ENCODE measurements around the gene ELOA. TPM values are rescaled to one million over a fixed set of nuclear protein-coding genes. Genes with fewer than 3 reads are reported as not detected.

The ELOA gene
- total RNA-seq, 1 experiment from 2014 or later, result 31.3 TPM

DNA sequence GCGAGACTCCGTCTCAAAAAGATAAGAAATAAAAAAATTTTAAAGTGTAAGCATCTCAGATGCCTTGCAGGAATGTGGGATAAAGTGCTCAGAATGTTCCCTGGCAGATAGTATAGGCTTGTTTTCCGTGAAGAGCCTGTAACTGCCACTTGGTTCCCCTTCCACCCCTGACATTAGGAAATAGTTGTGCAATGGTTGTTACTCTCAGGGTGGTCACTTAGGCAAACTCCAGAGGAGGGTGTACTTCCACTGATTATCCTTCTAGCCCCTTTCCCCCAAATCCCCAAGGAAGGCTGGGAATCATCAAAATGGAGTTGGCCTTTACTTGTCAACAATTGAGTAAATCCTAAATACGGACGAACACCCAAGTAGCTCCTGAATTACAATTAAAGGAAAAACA lies 41.3 kb upstream of the ELOA start:
- Mint-ChIP-seq H3K4me1 (ENCODE audit: low read depth, unreplicated experiment) (peaks cover 7% of the 10 kb centered on the region), H3K9me3 (ENCODE audit: unreplicated experiment) (no peaks in the 10 kb centered on the region), H3K36me3 (ENCODE audit: insufficient read depth, unreplicated experiment) (peaks cover 61% of the 10 kb centered on the region), H3K27me3 (ENCODE audit: insufficient read depth, unreplicated experiment) (no peaks in the 10 kb centered on the region), H3K4me3 (ENCODE audit: unreplicated experiment) (no peak overlapping the region), H3K27ac (ENCODE audit: unreplicated experiment) (no peak overlapping the region)
- POLR2A ChIA-PET, result interaction anchor here (1.2 kb wide), 1 partner anchor 11 kb away, joined by 3 read pairs; the partner anchor contains the start of gene RPL11
- H3K4me1 ChIP-seq, result peaks cover 17% of the 10 kb centered on the region
- H3K27me3 ChIP-seq (replicated peaks; ENCODE audit: control insufficient read depth, insufficient read depth, low read length), result no peaks in the 10 kb centered on the region
- BruUV-seq (replicated peaks), result no TSS peak
- intact Hi-C loops (cut with micrococcal nuclease; ENCODE audit: unreplicated experiment), result no loop called here
- H3K4me3 ChIP-seq (ENCODE audit: low read depth, low read length), result no peak overlapping the region
- DNase-seq, result no peak
- TF ChIP-seq, protein P1, sequence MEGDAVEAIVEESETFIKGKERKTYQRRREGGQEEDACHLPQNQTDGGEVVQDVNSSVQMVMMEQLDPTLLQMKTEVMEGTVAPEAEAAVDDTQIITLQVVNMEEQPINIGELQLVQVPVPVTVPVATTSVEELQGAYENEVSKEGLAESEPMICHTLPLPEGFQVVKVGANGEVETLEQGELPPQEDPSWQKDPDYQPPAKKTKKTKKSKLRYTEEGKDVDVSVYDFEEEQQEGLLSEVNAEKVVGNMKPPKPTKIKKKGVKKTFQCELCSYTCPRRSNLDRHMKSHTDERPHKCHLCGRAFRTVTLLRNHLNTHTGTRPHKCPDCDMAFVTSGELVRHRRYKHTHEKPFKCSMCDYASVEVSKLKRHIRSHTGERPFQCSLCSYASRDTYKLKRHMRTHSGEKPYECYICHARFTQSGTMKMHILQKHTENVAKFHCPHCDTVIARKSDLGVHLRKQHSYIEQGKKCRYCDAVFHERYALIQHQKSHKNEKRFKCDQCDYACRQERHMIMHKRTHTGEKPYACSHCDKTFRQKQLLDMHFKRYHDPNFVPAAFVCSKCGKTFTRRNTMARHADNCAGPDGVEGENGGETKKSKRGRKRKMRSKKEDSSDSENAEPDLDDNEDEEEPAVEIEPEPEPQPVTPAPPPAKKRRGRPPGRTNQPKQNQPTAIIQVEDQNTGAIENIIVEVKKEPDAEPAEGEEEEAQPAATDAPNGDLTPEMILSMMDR (IDR thresholded peaks at IDR 0.05; ENCODE audit: insufficient read depth in 1 of 2, low read depth in 1 of 2, low read length in 1 of 2, severe bottlenecking in 1 of 2, unreplicated experiment in 1 of 2), result no peak
- no peaks in the 10 kb centered on the region for H3K9me3 ChIP-seq
- CTCF ChIA-PET, result no interaction called here
- no peaks in the 10 kb centered on the region for H3K36me3 ChIP-seq (ENCODE audit: control insufficient read depth, insufficient read depth, low read length)

DNA sequence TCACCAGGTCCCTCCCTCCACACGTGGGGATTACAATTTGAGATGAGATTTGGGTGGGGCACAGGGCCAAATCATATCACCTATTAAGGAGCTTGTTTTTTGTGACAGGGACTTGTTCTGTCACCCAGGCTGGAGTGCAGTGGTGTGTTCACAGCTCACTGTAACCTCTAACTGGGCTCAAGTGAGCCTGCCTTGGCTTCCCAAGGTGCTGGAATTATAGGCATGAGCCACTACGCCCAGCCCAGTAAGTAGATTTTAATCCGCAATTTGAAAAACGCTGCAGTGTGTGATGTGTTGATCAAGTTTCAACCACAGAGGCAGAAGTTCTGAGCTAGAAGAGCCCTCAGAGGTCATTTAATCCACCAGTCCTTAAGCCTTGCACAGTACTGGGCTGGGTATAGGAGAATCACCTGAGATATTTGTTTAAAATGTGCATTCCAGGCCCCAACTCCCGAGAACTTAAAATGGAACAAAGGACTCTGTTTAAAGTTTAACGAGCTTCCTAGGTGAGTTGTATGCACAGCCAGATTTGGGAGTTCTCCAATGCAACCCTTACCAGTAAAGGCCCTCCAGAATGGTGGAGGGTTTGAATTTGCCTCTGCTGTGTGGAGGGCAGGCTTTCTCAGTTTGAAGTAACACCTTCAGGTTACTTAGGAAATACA lies 38.3 kb upstream of the ELOA start:
- H3K27me3 ChIP-seq (replicated peaks; ENCODE audit: control insufficient read depth, insufficient read depth, low read length), result no peaks in the 10 kb centered on the region
- intact Hi-C loops (cut with micrococcal nuclease; ENCODE audit: unreplicated experiment), result loop anchor here (5.0 kb wide), 1 partner anchor 42 kb away; no protein-coding TSS in a partner anchor
- H3K36me3 ChIP-seq (ENCODE audit: control insufficient read depth, insufficient read depth, low read length), result no peaks in the 10 kb centered on the region
- POLR2A ChIA-PET, result interaction anchor here (1.2 to 1.4 kb wide), 2 partner anchors 14 to 22 kb away, joined by 6 to 11 read pairs; partner anchors contain the start of gene RPL11
- no peaks in the 10 kb centered on the region for H3K27me3 Mint-ChIP-seq (ENCODE audit: insufficient read depth, unreplicated experiment)
- no TSS peak for BruUV-seq (replicated peaks)
- H3K27ac Mint-ChIP-seq (ENCODE audit: unreplicated experiment), result peak overlapping the region; percentile 79
- peaks cover 31% of the 10 kb centered on the region for H3K36me3 Mint-ChIP-seq (ENCODE audit: insufficient read depth, unreplicated experiment)
- no peaks in the 10 kb centered on the region for H3K9me3 ChIP-seq
- peaks cover 17% of the 10 kb centered on the region for H3K4me1 ChIP-seq
- H3K9me3 Mint-ChIP-seq (ENCODE audit: unreplicated experiment), result no peaks in the 10 kb centered on the region
- TF ChIP-seq, protein P1 (IDR thresholded peaks at IDR 0.05; ENCODE audit: insufficient read depth in 1 of 2, low read depth in 1 of 2, low read length in 1 of 2, severe bottlenecking in 1 of 2, unreplicated experiment in 1 of 2), result no peak
- CTCF ChIA-PET, result interaction anchor here (0.6 to 1.4 kb wide), 3 partner anchors 13 to 189 kb away, joined by 3 to 6 read pairs (median 3); partner anchors contain the start of gene RPL11
- DNase-seq, result peak in 1 of 2 experiments; percentile 49
- H3K4me1 Mint-ChIP-seq (ENCODE audit: low read depth, unreplicated experiment), result peaks cover 7% of the 10 kb centered on the region
- peak overlapping the region; percentile 33 for H3K4me3 Mint-ChIP-seq (ENCODE audit: unreplicated experiment)
- no peak overlapping the region for H3K4me3 ChIP-seq (ENCODE audit: low read depth, low read length)

DNA sequence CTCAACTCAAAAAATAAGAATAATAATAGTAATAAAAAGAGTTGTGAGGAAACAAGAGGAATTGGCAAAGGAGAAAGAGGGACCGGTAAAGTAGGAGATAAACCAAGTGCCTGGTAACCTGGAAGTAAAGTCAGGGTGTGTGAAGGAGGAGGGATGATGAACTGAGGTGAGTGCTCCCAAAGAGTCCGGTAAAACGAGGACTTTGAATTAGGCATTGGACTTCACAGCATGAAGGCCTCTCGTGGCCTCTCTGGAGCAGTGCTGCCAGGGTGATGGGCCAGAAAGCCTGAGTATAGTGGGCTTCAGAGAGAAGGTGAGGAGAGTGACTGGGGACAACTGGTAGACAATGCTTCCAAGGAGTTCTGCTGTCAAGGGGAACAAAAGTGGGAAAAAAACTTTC lies 34.0 kb upstream of the ELOA start:
- Mint-ChIP-seq H3K27me3 (ENCODE audit: insufficient read depth, unreplicated experiment) (no peaks in the 10 kb centered on the region), H3K27ac (ENCODE audit: unreplicated experiment) (no peak overlapping the region), H3K9me3 (ENCODE audit: unreplicated experiment) (no peaks in the 10 kb centered on the region), H3K4me1 (ENCODE audit: low read depth, unreplicated experiment) (peaks cover 6% of the 10 kb centered on the region), H3K36me3 (ENCODE audit: insufficient read depth, unreplicated experiment) (no peaks in the 10 kb centered on the region), H3K4me3 (ENCODE audit: unreplicated experiment) (no peak overlapping the region)
- H3K4me3 ChIP-seq (ENCODE audit: low read depth, low read length), result no peak overlapping the region
- ChIA-PET CTCF (no interaction called here), POLR2A (no interaction called here)
- no peaks in the 10 kb centered on the region for H3K27me3 ChIP-seq (replicated peaks; ENCODE audit: control insufficient read depth, insufficient read depth, low read length)
- H3K36me3 ChIP-seq (ENCODE audit: control insufficient read depth, insufficient read depth, low read length), result no peaks in the 10 kb centered on the region
- H3K4me1 ChIP-seq, result peaks cover 14% of the 10 kb centered on the region
- intact Hi-C loops (cut with micrococcal nuclease; ENCODE audit: unreplicated experiment), result loop anchor here (5.0 kb wide), 1 partner anchor 38 kb away; no protein-coding TSS in a partner anchor
- TF ChIP-seq, protein P1 (IDR thresholded peaks at IDR 0.05; ENCODE audit: insufficient read depth in 1 of 2, low read depth in 1 of 2, low read length in 1 of 2, severe bottlenecking in 1 of 2, unreplicated experiment in 1 of 2), result no peak
- no peaks in the 10 kb centered on the region for H3K9me3 ChIP-seq
- BruUV-seq (replicated peaks), result no TSS peak
- DNase-seq, result no peak

Measured in Caco-2 (cell line).